ENCODE measurements around the gene TNNI3K. TPM values are rescaled to one million over a fixed set of nuclear protein-coding genes. Genes with fewer than 3 reads are reported as not detected.
"Not testable (repeated sequence)": the region's sequence is repeated elsewhere in the genome, so short reads cannot be mapped to it uniquely, and the experiment has no call there.

Gene TNNI3K, protein sequence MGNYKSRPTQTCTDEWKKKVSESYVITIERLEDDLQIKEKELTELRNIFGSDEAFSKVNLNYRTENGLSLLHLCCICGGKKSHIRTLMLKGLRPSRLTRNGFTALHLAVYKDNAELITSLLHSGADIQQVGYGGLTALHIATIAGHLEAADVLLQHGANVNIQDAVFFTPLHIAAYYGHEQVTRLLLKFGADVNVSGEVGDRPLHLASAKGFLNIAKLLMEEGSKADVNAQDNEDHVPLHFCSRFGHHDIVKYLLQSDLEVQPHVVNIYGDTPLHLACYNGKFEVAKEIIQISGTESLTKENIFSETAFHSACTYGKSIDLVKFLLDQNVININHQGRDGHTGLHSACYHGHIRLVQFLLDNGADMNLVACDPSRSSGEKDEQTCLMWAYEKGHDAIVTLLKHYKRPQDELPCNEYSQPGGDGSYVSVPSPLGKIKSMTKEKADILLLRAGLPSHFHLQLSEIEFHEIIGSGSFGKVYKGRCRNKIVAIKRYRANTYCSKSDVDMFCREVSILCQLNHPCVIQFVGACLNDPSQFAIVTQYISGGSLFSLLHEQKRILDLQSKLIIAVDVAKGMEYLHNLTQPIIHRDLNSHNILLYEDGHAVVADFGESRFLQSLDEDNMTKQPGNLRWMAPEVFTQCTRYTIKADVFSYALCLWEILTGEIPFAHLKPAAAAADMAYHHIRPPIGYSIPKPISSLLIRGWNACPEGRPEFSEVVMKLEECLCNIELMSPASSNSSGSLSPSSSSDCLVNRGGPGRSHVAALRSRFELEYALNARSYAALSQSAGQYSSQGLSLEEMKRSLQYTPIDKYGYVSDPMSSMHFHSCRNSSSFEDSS
- 55.2 TPM for total RNA-seq
- long read RNA-seq, transcript TNNI3K-201 (25 exons, 3,001 nt) = major isoform, 5 of 33 reads
- long read RNA-seq, partial matches to known transcripts = 17 of 33 reads
- long read RNA-seq, other reads (novel, unspliced or antisense) = 11 of 33 reads

DNA sequence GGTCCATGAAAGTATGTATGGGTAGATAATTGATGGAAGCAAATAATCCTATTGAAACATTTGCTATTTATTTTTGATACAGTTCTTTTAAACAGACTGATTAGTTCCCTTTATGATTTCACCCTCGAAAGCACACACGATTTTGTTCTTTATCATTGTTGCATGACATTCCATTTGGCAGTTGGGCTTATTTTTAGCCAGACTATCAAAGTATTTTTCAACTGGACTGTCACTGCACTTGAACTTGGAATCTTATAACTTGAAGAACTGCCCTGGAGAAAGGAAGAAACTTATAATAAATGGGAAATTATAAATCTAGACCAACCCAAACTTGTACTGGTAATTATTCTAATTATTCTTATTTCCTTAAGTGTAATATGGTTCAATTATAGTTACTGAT lies at the start of gene TNNI3K:
Gene TNNI3K (plus strand): TSS at position 235 of the 400 bp plus-strand sequence. CDS start 65 bp downstream, at position 300.
- DNase-seq (ENCODE audit: low spot score) = no peak
- intact Hi-C loops (cut with DNase I) = loop anchor here (5.0 to 10.0 kb wide), 2 partner anchors 127 to 230 kb away; no protein-coding TSS in a partner anchor

DNA sequence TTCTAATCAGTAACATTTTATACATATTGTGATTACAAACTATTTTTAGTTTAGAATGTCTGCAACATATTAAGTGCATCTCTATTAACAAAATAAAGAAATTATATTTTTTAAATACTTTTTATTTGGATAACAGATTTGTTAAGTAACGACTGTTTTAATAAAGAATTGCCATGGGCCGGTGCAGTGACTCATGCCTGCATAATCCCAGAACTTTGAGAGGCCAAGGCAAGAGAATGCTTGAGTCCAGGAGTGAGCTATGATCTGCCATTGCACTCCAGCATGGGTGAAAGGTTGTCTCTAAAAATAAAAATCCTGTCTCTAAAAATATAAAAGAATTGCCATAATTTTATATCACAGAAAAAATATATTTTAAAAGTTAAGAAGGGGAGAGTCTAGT lies 41.3 kb upstream of the TNNI3K start:
- DNase-seq (ENCODE audit: low spot score) = no peak
- intact Hi-C loops (cut with DNase I) = no loop called here

DNA sequence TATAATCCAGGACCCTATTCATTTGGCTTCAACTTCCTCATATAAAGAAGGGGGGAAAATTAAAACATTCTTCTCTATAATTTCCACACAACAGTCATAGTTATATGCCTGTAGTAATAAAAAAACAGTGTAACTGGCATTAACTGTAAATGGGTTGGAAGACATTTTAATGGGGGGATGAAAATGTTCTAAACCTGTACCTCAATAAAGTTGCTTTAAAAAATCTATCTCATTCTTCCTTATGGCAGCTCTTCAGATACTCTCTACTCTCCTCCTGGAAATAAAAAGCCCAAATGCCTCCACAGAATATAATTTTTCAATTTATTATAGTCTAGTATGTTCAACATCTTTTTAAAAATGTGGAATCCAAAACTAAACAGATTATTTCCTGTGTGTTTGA lies 39.8 kb upstream of the TNNI3K start:
- no peak for DNase-seq (ENCODE audit: low spot score)
- intact Hi-C loops (cut with DNase I) = no loop called here

DNA sequence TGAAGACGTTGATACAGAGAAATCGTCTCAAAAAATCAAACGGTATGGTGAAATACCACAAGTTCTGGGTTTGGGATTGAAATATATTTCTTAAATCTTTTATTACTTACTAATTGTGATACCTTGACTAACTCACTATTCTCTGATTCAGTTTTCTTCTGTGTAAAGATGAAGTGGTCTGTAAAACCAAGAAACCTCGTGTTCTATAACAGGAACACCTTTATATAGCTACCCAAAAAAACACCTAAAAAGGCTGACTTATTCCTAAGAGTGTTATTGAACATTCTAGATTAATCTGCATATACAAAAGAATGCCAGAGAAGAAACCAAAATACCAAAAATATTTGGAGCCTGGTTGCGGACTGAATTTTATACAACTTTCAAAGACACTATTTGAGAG lies 37.9 kb upstream of the TNNI3K start:
- intact Hi-C loops (cut with DNase I) = no loop called here
- DNase-seq (ENCODE audit: low spot score) = no peak

DNA sequence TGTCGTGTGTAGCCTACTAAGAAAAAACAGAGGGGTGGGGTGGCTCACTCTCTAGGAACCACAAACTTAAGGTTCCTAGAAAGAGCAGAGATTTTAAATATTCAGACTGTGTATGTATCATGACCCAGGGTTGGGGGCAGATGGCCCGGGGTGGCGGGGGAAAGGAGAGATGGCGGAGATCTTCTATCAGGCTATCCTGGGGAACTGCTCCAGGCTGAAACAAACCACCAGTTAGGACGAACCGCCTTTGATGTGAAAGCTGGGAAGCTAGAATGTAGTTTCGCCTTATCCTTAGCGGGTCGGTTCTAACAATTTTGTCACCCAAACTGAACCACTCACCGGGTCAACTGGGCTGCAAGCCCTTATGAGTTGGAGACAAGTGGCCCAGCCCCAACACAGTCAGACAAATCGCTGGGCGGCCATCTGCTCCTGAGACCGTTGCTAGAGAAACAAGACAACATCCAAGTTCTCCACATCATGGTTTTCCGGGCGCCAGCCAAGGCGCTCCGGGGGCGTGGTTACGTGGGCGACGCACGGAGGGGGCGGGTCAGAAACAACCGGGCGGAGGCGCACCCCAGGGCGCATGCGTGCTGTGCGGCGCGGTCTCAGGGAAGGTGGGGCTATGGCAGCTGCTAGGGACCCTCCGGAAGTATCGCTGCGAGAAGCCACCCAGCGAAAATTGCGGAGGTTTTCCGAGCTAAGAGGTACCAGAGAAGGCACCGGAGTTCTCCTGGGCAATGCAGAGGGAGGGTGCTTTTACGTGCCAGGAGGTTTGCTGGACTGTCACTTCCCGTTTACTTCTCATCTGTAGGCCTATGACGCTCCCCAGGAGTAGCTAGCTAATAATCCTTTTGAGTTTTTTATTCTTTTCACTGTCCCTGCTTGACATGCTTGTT lies 37.3 kb upstream of the TNNI3K start, which contains the start of the genes FPGT and LRRIQ3:
Gene FPGT (plus strand): TSS at position 586 of the 896 bp plus-strand sequence. CDS start 37 bp downstream, at position 623.
Gene LRRIQ3 (minus strand): TSS at position 520 of the 896 bp plus-strand sequence. CDS start 14,492 bp downstream, outside the sequence.
- intact Hi-C loops (cut with DNase I) = loop anchor here (2.0 kb wide), 1 partner anchor 273 kb away; no protein-coding TSS in a partner anchor
- peak; percentile 96 for DNase-seq (ENCODE audit: low spot score)

DNA sequence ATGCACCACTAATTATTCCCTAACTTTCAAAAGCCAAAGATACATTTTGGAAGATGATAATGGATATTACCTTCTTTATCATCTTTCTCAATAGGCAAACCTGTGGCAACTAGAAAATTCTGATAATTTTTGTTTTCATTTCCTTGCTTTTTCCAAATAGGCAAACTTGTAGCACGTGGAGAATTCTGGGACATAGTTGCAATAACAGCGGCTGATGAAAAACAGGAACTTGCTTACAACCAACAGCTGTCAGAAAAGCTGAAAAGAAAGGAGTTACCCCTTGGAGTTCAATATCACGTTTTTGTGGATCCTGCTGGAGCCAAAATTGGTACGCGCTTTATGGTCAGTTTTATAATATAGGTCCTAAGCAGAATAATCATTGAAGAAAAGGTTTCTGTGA lies 35.7 kb upstream of the TNNI3K start:
- intact Hi-C loops (cut with DNase I) = loop anchor here (2.0 kb wide), 1 partner anchor 271 kb away; no protein-coding TSS in a partner anchor
- DNase-seq (ENCODE audit: low spot score) = no peak

DNA sequence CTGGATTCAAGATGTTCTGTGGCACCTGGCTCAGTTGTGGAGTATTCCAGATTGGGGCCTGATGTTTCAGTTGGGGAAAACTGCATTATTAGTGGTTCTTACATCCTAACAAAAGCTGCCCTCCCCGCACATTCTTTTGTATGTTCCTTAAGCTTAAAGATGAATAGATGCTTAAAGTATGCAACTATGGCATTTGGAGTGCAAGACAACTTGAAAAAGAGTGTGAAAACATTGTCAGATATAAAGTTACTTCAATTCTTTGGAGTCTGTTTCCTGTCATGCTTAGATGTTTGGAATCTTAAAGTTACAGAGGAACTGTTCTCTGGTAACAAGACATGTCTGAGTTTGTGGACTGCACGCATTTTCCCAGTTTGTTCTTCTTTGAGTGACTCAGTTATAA lies 29.9 kb upstream of the TNNI3K start:
- no peak for DNase-seq (ENCODE audit: low spot score)
- intact Hi-C loops (cut with DNase I) = no loop called here

DNA sequence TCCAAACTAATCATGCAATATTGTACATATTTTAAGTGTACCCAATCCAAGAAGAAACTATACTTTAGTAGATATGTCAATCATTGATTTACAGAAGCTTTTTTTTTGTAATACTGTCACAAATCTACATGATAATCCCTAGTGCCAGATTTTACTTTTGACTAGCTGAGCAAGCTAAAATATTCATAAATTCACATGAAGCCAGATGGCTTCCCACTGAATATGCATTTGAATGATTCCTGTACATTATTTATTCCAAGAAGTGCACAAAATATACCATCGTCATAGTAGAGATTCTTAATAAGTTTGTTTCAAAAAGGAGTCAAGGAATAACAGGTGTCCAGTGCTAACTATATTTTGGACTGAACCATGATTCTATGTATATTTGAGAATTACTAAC lies 20.0 kb upstream of the TNNI3K start:
- intact Hi-C loops (cut with DNase I) = no loop called here

DNA sequence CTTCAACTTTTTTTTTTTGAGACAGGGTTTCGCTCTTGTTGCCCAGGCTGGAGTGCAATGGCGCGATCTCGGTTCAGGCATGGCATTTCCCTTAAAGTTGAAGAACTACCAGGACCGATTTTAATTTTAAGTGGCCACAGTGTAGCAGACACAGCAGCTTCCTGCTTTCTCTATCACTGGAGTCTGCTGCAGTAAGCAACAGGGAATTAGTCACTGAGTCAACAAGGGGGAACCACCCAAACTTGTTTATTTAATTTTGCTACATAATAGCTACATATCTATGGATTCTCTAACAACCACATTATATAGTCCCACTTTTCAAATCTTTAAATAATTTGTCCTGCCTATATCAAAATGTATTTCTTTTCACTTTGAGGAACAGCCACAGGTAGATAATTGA lies 12.5 kb upstream of the TNNI3K start:
- intact Hi-C loops (cut with DNase I) = no loop called here
- no peak for DNase-seq (ENCODE audit: low spot score)

More for the DNA sequence above, 20.0 kb upstream of the TNNI3K start:
- no peak for DNase-seq (ENCODE audit: low spot score)

DNA sequence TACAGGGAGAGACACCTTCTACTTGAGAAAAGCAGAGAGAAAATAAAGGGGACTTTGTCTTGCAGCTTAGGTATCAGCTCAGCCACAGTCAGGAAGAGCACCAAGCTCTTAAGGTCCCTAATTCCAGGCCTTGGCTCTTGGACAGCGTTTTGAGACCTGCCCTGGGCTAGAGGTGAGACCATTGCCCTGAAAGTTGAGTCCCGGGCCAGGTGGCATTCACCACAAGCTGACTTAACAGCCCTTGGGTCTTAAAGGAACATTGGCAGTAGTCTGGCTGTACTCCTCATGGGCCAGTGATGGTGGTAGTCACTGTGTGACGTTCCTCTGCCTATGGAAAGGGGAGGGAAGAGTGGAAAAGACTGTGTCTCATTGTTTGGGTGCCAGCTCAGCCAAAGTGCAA lies 11.7 kb upstream of the TNNI3K start:
- intact Hi-C loops (cut with DNase I) = no loop called here
- DNase-seq (ENCODE audit: low spot score) = no peak

DNA sequence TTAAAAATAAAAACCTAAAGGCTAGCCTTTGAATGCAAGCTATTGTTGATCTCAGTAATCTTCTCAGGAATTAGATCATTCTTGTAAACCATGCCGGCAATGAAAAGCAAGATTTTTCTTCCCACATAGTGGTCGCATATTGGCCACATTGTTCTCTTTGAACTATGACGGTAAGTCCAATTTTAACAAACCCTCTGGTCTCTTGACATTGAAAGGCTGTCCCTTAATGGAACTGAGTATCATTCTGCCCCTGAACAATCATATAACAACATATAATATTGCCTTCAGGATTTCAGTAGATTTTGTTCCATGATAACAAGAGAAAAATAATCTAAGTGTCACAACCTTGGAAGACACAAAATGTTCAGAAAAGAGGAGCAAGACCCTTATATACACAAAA lies 1.3 kb downstream of the TNNI3K start:
- intact Hi-C loops (cut with DNase I) = loop anchor here (5.0 to 10.0 kb wide), 2 partner anchors 126 to 228 kb away; no protein-coding TSS in a partner anchor
- no peak for DNase-seq (ENCODE audit: low spot score)

DNA sequence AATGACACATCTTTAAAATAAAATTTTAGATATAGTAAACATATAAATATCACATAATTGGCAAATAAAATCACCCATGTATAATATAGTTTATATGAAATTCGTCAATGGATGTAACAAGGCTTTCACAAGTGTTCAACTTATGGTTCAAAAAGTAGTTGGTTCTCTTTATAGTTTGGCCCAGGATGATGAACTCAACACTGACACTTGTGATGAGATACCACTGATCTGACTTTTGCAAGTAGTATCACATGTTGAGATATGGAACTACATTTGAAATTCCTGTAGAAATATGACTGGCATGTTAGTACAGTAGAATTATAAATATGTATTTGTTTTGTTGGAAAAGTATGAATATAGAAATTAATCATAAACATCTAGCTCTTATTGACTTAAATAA lies 1.8 kb downstream of the TNNI3K start:
- intact Hi-C loops (cut with DNase I) = loop anchor here (5.0 to 10.0 kb wide), 2 partner anchors 125 to 228 kb away; no protein-coding TSS in a partner anchor
- DNase-seq (ENCODE audit: low spot score) = no peak

DNA sequence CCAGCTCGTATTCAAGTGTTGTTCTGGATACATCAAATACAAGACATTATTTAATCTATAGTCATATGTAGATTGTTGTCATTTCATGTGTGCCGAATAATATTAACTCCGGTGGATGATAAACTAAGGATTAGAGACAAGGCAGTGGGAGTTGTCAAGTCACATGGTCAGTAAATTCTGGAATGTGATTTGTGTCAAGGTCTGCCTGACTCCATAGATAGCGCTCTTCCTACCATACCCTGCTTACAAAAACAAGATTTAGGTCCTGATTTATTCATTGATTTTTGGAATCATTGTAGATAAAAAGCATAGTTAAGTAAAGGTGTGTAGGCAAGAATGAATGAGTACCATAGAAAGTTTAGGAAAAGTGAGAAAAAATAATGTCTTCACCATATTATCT lies 2.6 kb downstream of the TNNI3K start:
- intact Hi-C loops (cut with DNase I) = loop anchor here (5.0 to 10.0 kb wide), 2 partner anchors 125 to 227 kb away; no protein-coding TSS in a partner anchor
- no peak for DNase-seq (ENCODE audit: low spot score)

DNA sequence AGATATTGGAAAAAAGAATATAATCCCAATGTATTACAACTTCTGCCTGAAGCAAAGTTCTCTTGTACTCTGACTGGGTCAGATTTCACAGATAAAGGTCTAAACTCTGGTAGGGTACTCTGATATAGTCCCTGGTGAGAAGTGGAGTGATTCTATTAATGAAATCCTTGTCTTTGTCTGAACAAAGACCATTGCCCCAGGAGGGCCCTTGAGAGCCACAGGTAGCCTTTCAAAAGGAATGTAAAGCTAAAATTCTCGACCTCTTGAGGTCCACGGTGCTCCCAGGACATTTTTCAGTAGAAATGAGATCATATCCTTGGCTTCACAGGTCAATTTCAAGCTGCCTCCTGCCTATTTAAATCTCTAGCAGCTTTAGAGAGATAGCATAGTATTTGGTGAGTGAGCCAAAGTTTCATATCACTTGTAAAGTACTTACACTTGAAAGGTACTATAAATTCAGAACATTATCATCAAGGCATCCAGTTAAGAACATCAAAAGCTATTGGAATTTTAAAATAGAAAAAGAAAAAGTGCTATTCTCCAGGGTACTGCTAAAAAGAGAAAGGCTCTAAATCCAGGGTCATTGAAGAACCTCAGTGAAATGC lies 10.1 kb downstream of the TNNI3K start:
- DNase-seq (ENCODE audit: low spot score) = no peak
- intact Hi-C loops (cut with DNase I) = no loop called here

DNA sequence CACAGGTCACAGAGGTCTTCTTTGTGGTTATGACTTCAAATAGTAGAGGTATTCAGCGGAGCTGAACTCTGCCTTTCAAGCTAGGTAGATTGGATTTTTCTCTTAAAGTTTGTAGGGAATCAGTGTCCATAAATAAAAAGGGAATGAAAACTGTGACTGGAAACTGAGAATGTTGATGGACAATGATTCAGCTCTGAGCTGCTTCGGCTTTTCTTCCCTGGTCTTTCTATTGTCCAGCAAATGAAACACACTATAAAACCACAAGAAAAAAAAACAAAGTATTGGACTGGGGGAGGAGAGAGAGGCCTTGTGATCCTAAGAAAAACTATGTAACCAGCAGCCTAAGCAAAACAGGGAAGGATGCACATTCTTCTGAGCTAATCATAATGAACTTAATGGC lies 11.1 kb downstream of the TNNI3K start:
- intact Hi-C loops (cut with DNase I) = no loop called here
- no peak for DNase-seq (ENCODE audit: low spot score)

DNA sequence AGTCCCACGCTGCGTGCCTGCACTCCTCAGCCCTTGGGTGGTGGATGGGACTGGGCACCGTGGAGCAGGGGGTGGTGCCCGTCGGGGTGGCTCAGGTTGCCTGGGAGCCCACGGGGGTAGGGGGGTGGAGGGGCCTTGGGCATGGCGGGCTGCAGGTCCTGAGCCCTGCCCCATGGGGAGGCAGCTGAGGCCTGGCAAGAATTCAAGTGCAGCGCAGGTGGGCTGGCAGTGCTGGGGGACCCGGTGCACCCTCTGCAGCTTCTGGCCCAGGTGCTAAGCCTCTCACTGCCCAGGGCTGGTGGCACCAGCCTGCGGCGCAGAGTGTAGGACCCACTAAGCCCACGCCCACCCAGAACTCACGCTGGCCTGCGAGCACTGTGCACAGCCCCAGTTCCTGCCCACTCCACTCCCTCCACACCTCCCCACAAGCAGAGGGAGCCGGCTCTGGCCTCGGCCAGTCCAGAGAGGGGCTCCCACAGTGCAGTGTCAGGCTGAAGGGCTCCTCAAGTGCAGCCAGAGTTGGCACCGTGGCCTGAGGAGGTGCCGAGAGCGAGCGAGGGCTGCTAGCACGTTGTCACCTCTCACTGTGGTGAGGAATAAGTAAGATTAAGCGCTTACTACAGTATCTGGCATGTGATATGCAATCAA lies 12.8 kb downstream of the TNNI3K start:
- peak; percentile 61 for DNase-seq (ENCODE audit: low spot score)
- intact Hi-C loops (cut with DNase I) = no loop called here

DNA sequence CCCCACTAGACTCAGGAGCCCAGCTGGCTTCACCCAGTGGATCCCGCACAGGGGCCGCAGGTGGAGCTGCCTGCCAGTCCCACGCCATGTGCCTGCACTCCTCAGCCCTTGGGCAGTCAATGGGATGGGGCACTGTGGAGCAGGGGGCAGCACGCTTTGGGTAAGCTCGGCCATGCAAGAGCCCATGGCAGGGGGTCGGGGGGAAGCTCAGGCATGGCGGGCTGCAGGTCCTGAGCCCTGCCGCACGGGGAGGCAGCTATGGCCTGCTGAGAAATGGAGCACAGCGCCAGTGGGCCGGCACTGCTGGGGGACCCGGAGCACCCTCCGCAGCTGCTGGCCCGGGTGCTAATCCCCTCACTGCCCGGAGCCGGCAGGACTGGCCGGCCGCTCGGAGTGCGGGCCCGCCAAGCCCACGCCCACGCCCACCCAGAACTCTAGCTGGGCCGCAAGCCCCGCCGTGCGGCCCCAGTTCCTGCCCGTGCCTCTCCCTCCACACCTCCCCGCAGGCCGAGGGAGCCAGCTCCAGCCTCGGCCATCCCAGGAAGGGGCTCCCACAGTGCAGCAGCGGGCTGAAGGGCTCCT lies 18.1 kb downstream of the TNNI3K start:
- peak; percentile 71 for DNase-seq (ENCODE audit: low spot score)
- intact Hi-C loops (cut with DNase I) = not testable (repeated sequence)

DNA sequence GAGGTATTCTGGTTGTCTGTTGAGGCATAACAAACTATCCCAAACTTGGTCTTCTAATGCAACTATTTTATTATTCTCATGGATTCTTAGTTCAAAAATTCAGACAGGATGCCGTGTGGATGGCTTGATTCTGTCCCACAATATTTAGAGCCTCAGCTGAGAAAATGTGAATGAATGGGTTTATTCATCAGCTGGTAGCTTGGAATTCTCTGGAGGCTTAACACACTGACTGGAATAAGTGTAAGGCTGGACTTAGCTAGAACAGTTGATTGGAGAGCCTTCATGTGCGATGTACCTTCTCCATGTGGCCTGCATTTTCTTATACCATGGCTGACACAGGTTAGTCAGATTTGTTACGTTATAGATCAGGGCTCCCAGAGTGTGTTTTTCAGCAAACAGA lies 30.8 kb downstream of the TNNI3K start:
- no peak for DNase-seq (ENCODE audit: low spot score)
- intact Hi-C loops (cut with DNase I) = no loop called here

All from cardiac septum (tissue), 1 donor.